ENCODE results near the gene CRELD2. TPM values are rescaled to one million over a fixed set of nuclear protein-coding genes. Genes with fewer than 3 reads are reported as not detected.

Gene CRELD2
- total and polyA plus RNA-seq, 2 donors from 2014 or later, result 37.3 to 54.0 TPM

GRCh38 chr22:49916831-49917230 is 1.6 kb upstream of the CRELD2 start:
- peaks cover 0 to 9% (median 8%) of the 10 kb centered on the region in 3 donors for H3K36me3 ChIP-seq (ENCODE audit: control insufficient read depth in 2 of 3, insufficient read depth in 3 of 3, low read length in 3 of 3)
- FAIRE-seq, result no peak
- H3K4me3 ChIP-seq (ENCODE audit: low read length in 3 of 3), result peak overlapping the region in 2 of 3 donors; percentile 18 to 80
- DNase-seq, result peak in 1 of 5 donors; percentile 68
- H3K27me3 ChIP-seq (ENCODE audit: control insufficient read depth, insufficient read depth, low read length), result no peaks in the 10 kb centered on the region
- no peak for TF ChIP-seq CTCF (IDR thresholded peaks at IDR 0.05; ENCODE audit: borderline replicate concordance, extremely low read depth, insufficient read depth)
- intact Hi-C loops (cut with DNase I), result no loop called here
- H3K9me3 ChIP-seq (ENCODE audit: control insufficient read depth in 2 of 3, insufficient read depth in 1 of 3, low read length in 3 of 3), result no peaks in the 10 kb centered on the region
- peaks cover 0 to 10% (median 0%) of the 10 kb centered on the region in 3 donors for H3K4me1 ChIP-seq (ENCODE audit: control insufficient read depth in 2 of 3, insufficient read depth in 2 of 3, low read depth in 1 of 3, low read length in 3 of 3)
- no peak overlapping the region for H3K9ac ChIP-seq (ENCODE audit: low read length in 3 of 3)
- H3K27ac ChIP-seq (ENCODE audit: low read depth in 2 of 2, low read length in 2 of 2), result no peak overlapping the region

- DNase-seq, result peak in 2 of 5 donors; percentile 73 to 82
- H3K27ac ChIP-seq (ENCODE audit: low read depth in 2 of 2, low read length in 2 of 2), result no peak overlapping the region
- peak overlapping the region; percentile 16 to 63 (median 52) for H3K4me3 ChIP-seq (ENCODE audit: low read length in 3 of 3)
- FAIRE-seq, result no peak
- no peaks in the 10 kb centered on the region for H3K9me3 ChIP-seq (ENCODE audit: control insufficient read depth in 2 of 3, insufficient read depth in 1 of 3, low read length in 3 of 3)
- H3K9ac ChIP-seq (ENCODE audit: low read length in 3 of 3), result peak overlapping the region in 2 of 3 donors; percentile 51 to 55
- peaks cover 0 to 9% (median 0%) of the 10 kb centered on the region in 3 donors for H3K36me3 ChIP-seq (ENCODE audit: control insufficient read depth in 2 of 3, insufficient read depth in 3 of 3, low read length in 3 of 3)
- peaks cover 0 to 10% (median 0%) of the 10 kb centered on the region in 3 donors for H3K4me1 ChIP-seq (ENCODE audit: control insufficient read depth in 2 of 3, insufficient read depth in 2 of 3, low read depth in 1 of 3, low read length in 3 of 3)
- no peak for TF ChIP-seq CTCF (IDR thresholded peaks at IDR 0.05; ENCODE audit: borderline replicate concordance, extremely low read depth, insufficient read depth)
- intact Hi-C loops (cut with DNase I), result no loop called here
- H3K27me3 ChIP-seq (ENCODE audit: control insufficient read depth, insufficient read depth, low read length), result no peaks in the 10 kb centered on the region
Observed at GRCh38 chr22:49918911-49919881, 762 bp downstream of the CRELD2 start.

DNA sequence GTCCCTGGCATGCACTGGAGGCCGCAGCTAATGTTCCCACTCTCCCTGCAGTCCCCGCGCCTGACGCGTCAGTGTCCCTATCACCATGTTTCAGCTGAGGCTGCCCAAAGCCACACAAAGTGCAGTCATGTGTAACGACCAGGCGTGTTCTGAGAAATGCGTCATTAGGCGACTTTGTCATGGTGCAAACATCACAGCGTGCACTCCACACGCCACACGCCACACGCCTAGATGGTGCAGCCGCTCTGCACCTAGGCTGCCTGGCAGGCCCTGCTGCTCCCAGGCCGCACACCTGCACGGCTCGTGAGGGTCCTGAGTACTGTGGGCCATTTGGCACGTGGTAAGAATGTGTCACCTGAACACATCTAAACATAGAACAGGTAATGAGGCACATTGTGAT is 2.4 kb downstream of the CRELD2 start:
- intact Hi-C loops (cut with DNase I), result no loop called here
- no peak for FAIRE-seq
- H3K27me3 ChIP-seq (ENCODE audit: control insufficient read depth, insufficient read depth, low read length), result no peaks in the 10 kb centered on the region
- DNase-seq, result no peak
- H3K4me3 ChIP-seq (ENCODE audit: low read length in 3 of 3), result no peak overlapping the region
- H3K9ac ChIP-seq (ENCODE audit: low read length in 3 of 3), result no peak overlapping the region
- H3K27ac ChIP-seq (ENCODE audit: low read depth in 2 of 2, low read length in 2 of 2), result no peak overlapping the region
- no peaks in the 10 kb centered on the region for H3K9me3 ChIP-seq (ENCODE audit: control insufficient read depth in 2 of 3, insufficient read depth in 1 of 3, low read length in 3 of 3)
- peaks cover 0 to 10% (median 0%) of the 10 kb centered on the region in 3 donors for H3K4me1 ChIP-seq (ENCODE audit: control insufficient read depth in 2 of 3, insufficient read depth in 2 of 3, low read depth in 1 of 3, low read length in 3 of 3)
- H3K36me3 ChIP-seq (ENCODE audit: control insufficient read depth in 2 of 3, insufficient read depth in 3 of 3, low read length in 3 of 3), result peaks cover 0 to 9% (median 0%) of the 10 kb centered on the region in 3 donors
- TF ChIP-seq CTCF (IDR thresholded peaks at IDR 0.05; ENCODE audit: borderline replicate concordance, extremely low read depth, insufficient read depth), result no peak

Measured in kidney (tissue), 14 donors.